OCI-LY3 (cell line): ENCODE data around the gene NUP58.

Experiments used
- CTCF ChIP-seq: fragments of 200-600, 300-600 bp; sonication (generic); IDR thresholded peaks from 2 replicates; pipeline ENCODE4 v1.5.1; 2014; ENCODE audit warnings: antibody characterized with exemption, low read length, low read depth
- EZH2phosphoT487 ChIP-seq: fragments of 200-600 bp; shearing (Covaris generic); IDR thresholded peaks from 2 replicates; pipeline ENCODE4 v1.6.1; 2018; ENCODE audit warnings: antibody characterized with exemption, mixed run types, low read depth

GRCh38 chr13:25391932-25392331 is 90.5 kb downstream of the NUP58 start:
- TF ChIP-seq CTCF (no peak), EZH2phosphoT487 (no peak)
